Heart left ventricle (tissue), 16 donors: ENCODE results near the gene DTWD1. TPM values are rescaled to one million over a fixed set of nuclear protein-coding genes. Genes with fewer than 3 reads are reported as not detected.

Experiments
- ATAC-seq, 4 donors: fragments of 200-7000 bp; cut with Tn5 transposase; one replicate each; pipeline ENCODE4 v1.9.1; 2020 to 2022; ENCODE audit warnings: moderate library complexity in 4 of 4, mild to moderate bottlenecking in 3 of 4, moderate number of reproducible peaks in 1 of 4
- DNase-seq, 5 donors: peaks; one replicate each; pipeline ENCODE4 v3.0.0-alpha.2; 2020
- H3K27ac ChIP-seq, 12 donors: fragments of 200-600 bp; sonication (generic) in 4 of 12; one replicate each; pipeline versions ENCODE4 v1.5.0 to v1.8.0; 2016 to 2022; ENCODE audit warnings: mild to moderate bottlenecking in 2 of 12
- H3K27me3 ChIP-seq, 9 donors: fragments of 200-600 bp; sonication (generic) in 2 of 9; one replicate each; pipeline versions ENCODE4 v1.5.1 to v1.8.0; 2016 to 2022; ENCODE audit warnings: mild to moderate bottlenecking in 3 of 9
- H3K36me3 ChIP-seq, 9 donors: fragments of 200-600 bp; sonication (generic) in 2 of 9; one replicate each; pipeline versions ENCODE4 v1.5.0 to v1.8.0; 2018 to 2022; ENCODE audit warnings: mild to moderate bottlenecking in 2 of 9
- H3K4me1 ChIP-seq, 12 donors: fragments of 200-600 bp; sonication (generic) in 4 of 12; one replicate each; pipeline versions ENCODE4 v1.5.0 to v1.8.0; 2016 to 2022; ENCODE audit warnings: mild to moderate bottlenecking in 3 of 12
- H3K4me3 ChIP-seq, 12 donors: fragments of 200-600 bp; sonication (generic) in 4 of 12; one replicate each; pipeline versions ENCODE4 v1.5.0 to v1.8.0; 2017 to 2022; ENCODE audit warnings: mild to moderate bottlenecking in 9 of 12, moderate library complexity in 4 of 12
- H3K9me3 ChIP-seq, 12 donors: fragments of 200-600 bp; sonication (generic) in 4 of 12; one replicate each; pipeline versions ENCODE4 v1.5.0 to v1.8.0; 2016 to 2022; ENCODE audit warnings: mild to moderate bottlenecking in 1 of 12
- POLR2A ChIP-seq, 2 donors: fragments of 450-650 bp; IDR thresholded peaks; one replicate each; pipeline ENCODE4 v1.6.1; 2017; ENCODE audit warnings: antibody characterized with exemption in 2 of 2, mild to moderate bottlenecking in 2 of 2, moderate library complexity in 2 of 2
- WGBS, 4 donors: extraction: QIAGEN DNeasy Blood & Tissue Kit in 2 of 4; methylation state at CpG; one replicate each; pipeline versions ENCODE4 v1.1.5 to v1.1.7; 2013 to 2018; 5-methylcytosine and 5-hydroxymethylcytosine counted together
- intact Hi-C, 10 donors: fragments of 100-400 bp; cut with DNase I; formaldehyde crosslinking; loops; one replicate each; pipeline versions ENCODE4 v1.11.1 to v1.14.2; 2022
- polyA plus RNA-seq, 2 donors: library from polyadenylated mRNA; stranded (reverse); fragments of 200-250 nt; gene quantifications; one replicate each; pipeline ENCODE4 v1.2.3, GENCODE V29; 2013
- total RNA-seq, 9 donors: library from RNA; depleted of rRNA in 2 of 9; stranded (reverse); fragments of >200 nt in 2 of 9; fragmentation: NEBNext Ultra II Directional in 3 of 9; extraction: Animal tissue kit (Norgen Biotek cat#: 25700) in 3 of 9; gene quantifications; one replicate each; pipeline versions ENCODE4 v1.1.0 to v1.2.4, GENCODE V29; 2016 to 2023
- TF ChIP-seq, protein P1 (sequence below), 12 donors: fragments of 200-600 bp; sonication (generic) in 4 of 12; IDR thresholded peaks; one replicate each; pipeline versions ENCODE4 v1.5.0 to v1.8.0; 2018 to 2022; ENCODE audit warnings: antibody characterized with exemption in 12 of 12, mild to moderate bottlenecking in 5 of 12
- donor health status: ischemic (EF 13 %, LVEDD 7.1; RV severe dilation, severe dysfunction).
- donor health status: healthy with polysubstance abuse.
- donor health status: DM: no; HTN: yes; CAD: no.
- donor health status: DM: no; HTN: no; CAD: no.
- donor health status: ischemic (EF 25% LVEDD 6.9; RV normal size, moderate dysfunction).
- donor health status: ischemic (EF 25% LVEDD 5.7; RV mildly dilated, moderate dysfunction).
- donor health status: healthy.
- donor health status: DM: yes; HTN: yes; CAD: no.
- donor health status: ischemic (EF 35%, LVEDD 5.7; RV mildly dilated, moderate dysfunction).
- donor health status: nonischemic (EF 11% LVEDD 7.7; RV severe dilation, severe dysfunction).
- donor health status: DM: yes; HTN: yes; CAD: no.
- donor health status: PGD.
- donor health status: ischemic (EF 29% LVEDD 5.4; RV normal size, mild dysfunction).
- donor health status: nonischemic (EF 23%, LVEDD 6.1; RV moderate dilation, normal function).

The DTWD1 gene
- total and polyA plus RNA-seq, 11 donors = 6.3 to 28.0 (median 17.8) TPM

DNA sequence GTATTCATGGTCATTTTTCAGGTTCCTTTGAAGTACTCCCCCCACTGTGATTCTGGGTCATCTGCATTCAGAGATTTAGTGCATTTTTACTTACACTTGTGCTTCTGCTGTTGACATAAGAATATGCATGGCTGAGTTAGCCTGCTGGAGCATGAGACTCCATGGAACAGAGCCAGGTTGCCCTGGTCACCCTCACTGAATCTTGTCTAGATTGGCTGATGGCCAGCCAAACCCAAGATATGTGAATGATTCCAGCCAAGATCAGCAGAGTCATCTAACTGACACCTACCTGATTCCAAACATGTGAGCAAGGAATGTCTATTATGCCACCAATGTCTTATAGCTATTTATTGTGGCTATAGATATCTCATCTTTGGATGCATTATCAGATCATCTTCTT lies 25.1 kb downstream of the DTWD1 start:
- no peaks in the 10 kb centered on the region for H3K27me3 ChIP-seq
- ATAC-seq = no peak
- peaks cover 0 to 13% (median 0%) of the 10 kb centered on the region in 12 donors for H3K9me3 ChIP-seq
- intact Hi-C loops = no loop called here
- H3K4me3 ChIP-seq = no peak overlapping the region
- no peak for TF ChIP-seq POLR2A (IDR thresholded peaks at IDR 0.05)
- TF ChIP-seq, protein P1, sequence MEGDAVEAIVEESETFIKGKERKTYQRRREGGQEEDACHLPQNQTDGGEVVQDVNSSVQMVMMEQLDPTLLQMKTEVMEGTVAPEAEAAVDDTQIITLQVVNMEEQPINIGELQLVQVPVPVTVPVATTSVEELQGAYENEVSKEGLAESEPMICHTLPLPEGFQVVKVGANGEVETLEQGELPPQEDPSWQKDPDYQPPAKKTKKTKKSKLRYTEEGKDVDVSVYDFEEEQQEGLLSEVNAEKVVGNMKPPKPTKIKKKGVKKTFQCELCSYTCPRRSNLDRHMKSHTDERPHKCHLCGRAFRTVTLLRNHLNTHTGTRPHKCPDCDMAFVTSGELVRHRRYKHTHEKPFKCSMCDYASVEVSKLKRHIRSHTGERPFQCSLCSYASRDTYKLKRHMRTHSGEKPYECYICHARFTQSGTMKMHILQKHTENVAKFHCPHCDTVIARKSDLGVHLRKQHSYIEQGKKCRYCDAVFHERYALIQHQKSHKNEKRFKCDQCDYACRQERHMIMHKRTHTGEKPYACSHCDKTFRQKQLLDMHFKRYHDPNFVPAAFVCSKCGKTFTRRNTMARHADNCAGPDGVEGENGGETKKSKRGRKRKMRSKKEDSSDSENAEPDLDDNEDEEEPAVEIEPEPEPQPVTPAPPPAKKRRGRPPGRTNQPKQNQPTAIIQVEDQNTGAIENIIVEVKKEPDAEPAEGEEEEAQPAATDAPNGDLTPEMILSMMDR (IDR thresholded peaks at IDR 0.05) = no peak
- peak overlapping the region in 8 of 12 donors; percentile 2 to 67 (median 24) for H3K27ac ChIP-seq
- H3K4me1 ChIP-seq = peaks cover 0 to 32% (median 15%) of the 10 kb centered on the region in 12 donors
- DNase-seq = peak in 2 of 5 donors; percentile 18 to 38
- peaks cover 0 to 14% (median 0%) of the 10 kb centered on the region in 9 donors for H3K36me3 ChIP-seq

DNA sequence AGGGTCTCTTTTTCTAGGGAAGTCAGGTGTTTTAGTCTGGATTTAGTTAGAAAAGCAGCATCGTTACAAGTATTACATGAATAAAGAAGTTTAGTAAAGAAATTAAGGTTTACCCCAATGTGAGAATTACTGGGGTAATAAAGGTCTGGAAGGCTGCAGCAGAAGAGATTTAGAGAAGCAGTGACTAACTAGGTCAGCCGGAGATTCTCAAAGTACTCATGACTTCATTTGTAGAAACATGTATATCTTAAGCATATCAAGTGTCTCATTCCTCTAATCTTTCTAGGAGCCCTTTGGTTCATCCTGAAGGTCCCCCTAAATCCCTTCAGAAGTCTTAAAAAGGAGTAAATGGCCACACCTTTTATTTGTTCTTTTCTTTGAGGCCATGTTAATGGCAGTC lies 26.0 kb downstream of the DTWD1 start:
- TF ChIP-seq POLR2A (IDR thresholded peaks at IDR 0.05) = no peak
- TF ChIP-seq, protein P1 (IDR thresholded peaks at IDR 0.05) = no peak
- H3K4me3 ChIP-seq = no peak overlapping the region
- intact Hi-C loops = no loop called here
- H3K36me3 ChIP-seq = peaks cover 0 to 11% (median 0%) of the 10 kb centered on the region in 9 donors
- no peaks in the 10 kb centered on the region for H3K27me3 ChIP-seq
- ATAC-seq (no peak), DNase-seq (no peak)
- peaks cover 0 to 32% (median 15%) of the 10 kb centered on the region in 12 donors for H3K4me1 ChIP-seq
- no peak overlapping the region for H3K27ac ChIP-seq
- peaks cover 0 to 13% (median 0%) of the 10 kb centered on the region in 12 donors for H3K9me3 ChIP-seq
- WGBS, 4 donors = 93 to 98% (median 95%) methylated on average over 2 of the region's 2 CpGs

DNA sequence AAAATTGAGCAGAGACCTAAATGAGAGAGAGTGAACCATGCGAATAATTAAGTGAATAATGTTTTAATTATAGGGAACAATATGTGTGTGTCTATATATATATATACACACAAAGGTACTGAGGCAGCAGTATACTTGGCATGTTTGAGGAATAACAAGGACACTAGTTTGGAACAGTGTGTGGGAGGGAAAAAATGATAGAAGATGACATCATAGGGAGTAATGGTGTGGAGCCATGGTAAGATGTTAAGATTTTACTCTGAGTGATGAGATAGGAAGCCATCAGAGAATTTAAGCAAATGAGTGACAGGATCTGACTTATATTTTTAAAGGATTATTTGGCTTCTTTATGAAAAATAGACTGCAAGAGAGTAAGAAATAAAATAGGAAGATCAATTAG lies 29.1 kb downstream of the DTWD1 start:
- TF ChIP-seq, protein P1 (IDR thresholded peaks at IDR 0.05) = no peak
- TF ChIP-seq POLR2A (IDR thresholded peaks at IDR 0.05) = no peak
- no peak overlapping the region for H3K27ac ChIP-seq
- 96 to 100% (median 97%) methylated on average over 1 of the region's 1 CpG for WGBS, 4 donors
- DNase-seq = no peak
- no peak for ATAC-seq
- intact Hi-C loops = no loop called here
- H3K36me3 ChIP-seq = peaks cover 0 to 3% (median 0%) of the 10 kb centered on the region in 9 donors
- no peaks in the 10 kb centered on the region for H3K27me3 ChIP-seq
- peaks cover 0 to 20% (median 5%) of the 10 kb centered on the region in 12 donors for H3K4me1 ChIP-seq
- peaks cover 0 to 41% (median 19%) of the 10 kb centered on the region in 12 donors for H3K9me3 ChIP-seq
- H3K4me3 ChIP-seq = no peak overlapping the region

DNA sequence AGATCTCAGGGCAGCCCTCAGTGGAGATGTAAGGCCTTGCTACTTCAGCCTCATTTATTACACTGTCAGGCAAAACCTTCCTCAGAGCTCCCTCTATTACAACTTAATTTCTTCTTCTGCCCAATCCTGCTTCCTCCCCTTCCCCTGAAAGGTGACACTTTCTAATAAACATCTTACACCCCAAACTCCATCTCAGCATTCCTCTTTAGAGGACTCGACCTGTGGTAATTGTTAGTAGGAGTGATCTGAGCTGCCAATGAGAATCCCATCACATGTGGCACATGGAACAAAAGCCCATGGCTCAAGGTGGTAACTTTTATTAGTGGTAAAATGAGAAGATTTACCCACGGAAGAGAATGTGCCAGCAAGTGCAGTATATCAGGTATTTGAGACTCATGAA lies 29.8 kb downstream of the DTWD1 start:
- Histone ChIP-seq H3K27ac (no peak overlapping the region), H3K4me1 (peaks cover 0 to 13% (median 2%) of the 10 kb centered on the region in 12 donors), H3K4me3 (no peak overlapping the region), H3K9me3 (peaks cover 0 to 41% (median 19%) of the 10 kb centered on the region in 12 donors), H3K27me3 (no peaks in the 10 kb centered on the region), H3K36me3 (peaks cover 0 to 3% (median 0%) of the 10 kb centered on the region in 9 donors)
- 72 to 92% (median 86%) methylated on average over 2 of the region's 2 CpGs for WGBS, 4 donors
- DNase-seq (no peak), ATAC-seq (no peak)
- TF ChIP-seq, protein P1 (IDR thresholded peaks at IDR 0.05) = no peak
- TF ChIP-seq POLR2A (IDR thresholded peaks at IDR 0.05) = no peak
- intact Hi-C loops = no loop called here
